Fibroblast of skin of left biceps (primary cell): ENCODE results near the gene ACOXL.
A peak's percentile ranks its signal among the peaks of the same experiment; 100 is the strongest.

ENCODE experiments used
- DNase-seq, 2 experiments: peaks; one replicate each; pipeline ENCODE4 v3.0.0-alpha.2; 2013; ENCODE audit warnings: low read depth in 2 of 2

Gene ACOXL

DNA sequence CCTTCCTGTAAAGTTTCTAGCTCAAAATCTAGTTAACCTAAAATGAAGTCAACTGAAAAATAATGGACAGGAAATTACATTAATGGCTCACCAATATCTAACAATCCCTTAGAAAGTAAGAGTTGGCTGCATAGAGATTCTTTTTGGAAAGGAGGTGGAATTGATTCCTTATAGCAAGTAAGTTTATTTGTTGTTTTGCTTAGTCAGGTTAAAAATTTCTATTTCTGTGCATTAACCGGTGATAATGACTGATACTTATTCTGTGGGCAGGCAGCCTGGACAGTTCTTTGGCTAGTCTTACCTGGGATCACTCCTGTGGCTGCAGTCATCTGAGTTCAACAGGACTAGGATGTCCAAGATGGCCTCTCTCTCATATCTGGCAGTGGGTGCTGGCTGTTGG lies 381.5 kb downstream of the ACOXL start:
- DNase-seq: no peak

DNA sequence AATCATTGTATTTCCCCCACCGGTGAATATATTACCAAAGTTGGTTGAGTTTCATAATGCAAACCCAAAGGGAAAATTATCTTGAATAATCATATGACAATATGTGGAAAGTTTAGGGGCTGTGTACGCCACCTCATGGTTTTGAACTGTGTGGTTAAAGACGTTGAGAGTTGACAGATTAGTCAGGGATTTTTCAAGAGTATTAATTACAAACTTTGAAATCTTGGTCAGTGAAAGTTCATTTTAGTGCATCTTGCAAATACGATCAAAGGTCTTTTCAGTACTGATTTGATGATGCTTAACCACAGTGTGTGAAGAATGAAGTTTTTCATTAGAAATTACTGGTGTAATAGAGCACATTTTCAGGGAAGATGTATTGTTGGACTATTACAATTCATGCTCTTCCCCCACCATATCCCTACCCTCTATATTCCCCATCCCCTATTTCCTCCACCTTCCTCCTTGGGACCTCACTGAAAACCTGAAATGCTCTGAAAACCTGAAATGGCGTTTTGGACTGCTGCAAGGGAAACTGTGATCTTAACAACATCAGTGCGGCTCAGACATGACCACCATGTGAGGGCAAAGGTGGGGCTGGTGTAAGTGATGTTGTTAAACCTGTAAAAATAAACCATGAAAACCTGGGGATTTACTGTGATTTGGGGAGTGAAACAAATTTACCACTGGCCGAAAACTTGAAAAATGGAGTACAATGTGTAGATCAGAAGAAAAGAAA lies 383.8 kb downstream of the ACOXL start:
- DNase-seq: no peak

DNA sequence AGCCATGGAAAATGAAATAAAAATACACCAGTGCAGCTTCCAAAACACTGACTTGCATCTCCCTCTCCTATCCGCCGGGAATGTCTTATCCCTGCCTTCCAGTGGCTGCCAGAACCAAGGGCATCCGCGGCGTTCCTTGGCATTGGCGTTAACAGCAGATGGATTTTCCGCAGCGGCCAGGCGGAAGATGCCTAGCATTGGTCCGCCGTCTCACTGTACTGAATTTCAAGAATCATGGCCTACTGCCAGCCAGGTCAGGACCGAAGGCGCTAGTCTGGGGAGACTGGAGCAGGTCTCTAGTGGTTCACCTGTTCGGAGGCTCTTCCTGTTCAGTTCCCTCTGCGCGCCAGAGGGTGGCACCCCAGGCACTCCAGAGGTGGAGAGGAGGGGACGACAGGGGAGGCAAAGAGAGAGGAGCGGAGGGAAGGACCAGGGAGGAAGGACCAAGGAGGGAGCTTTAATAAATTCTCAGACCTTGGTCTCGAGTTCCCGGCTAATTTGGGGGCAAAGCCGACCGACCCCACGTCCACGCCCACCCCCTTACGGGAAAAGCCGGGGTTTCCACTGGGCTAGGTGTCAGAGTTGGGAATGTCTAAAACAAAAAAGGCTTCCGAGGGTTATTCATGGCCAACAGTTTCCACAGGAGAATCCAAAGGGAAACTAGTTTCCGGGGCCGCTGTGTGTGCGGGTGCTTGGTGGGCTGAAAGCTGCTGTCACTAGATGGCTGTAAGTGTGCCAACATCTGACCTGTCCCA lies 384.6 kb downstream of the ACOXL start:
- DNase-seq: no peak

DNA sequence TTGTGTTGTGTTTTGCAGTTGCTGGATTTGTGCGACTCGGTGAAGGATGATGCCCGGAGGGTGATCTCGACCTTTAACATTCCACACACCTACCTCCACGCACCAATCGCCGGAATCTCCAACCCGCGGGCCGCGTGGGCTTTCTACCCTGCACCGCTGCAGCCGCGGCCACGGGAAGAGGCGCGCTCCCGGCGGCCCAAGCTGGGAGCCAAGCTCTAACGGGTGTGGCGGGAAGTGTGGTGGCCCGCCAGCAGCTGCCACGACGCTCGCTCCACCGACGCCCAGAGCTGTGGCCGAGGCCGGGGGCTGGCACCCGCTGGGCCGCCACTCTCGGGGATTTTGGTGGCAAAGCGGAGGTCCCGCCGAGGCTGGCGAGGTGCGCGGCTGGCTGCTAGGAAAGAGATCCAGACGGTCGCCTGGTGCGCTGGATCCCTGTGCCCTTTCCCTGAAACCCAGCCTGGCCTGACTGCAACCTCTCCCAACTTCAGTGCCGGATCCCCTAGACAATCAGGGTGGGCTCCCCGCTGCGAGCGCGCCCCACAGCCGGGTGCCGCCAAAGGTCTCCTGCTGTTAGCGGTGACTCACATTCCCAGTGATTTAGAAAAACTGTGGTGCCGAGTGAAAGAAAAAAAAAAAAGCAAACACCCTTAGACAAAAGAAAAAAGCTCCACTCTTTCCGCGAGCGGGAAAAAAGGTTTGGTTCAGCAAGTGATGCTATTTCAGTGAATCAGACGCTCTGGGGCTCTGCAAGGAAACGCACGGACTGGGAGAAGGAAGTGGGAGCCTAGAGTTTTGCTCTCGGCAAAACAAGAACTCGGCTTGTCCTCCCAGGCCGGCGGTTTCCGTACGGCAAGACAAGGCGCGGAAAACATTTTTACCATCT lies 385.5 kb downstream of the ACOXL start:
- DNase-seq: peak in 1 of 2 experiments; percentile 29

DNA sequence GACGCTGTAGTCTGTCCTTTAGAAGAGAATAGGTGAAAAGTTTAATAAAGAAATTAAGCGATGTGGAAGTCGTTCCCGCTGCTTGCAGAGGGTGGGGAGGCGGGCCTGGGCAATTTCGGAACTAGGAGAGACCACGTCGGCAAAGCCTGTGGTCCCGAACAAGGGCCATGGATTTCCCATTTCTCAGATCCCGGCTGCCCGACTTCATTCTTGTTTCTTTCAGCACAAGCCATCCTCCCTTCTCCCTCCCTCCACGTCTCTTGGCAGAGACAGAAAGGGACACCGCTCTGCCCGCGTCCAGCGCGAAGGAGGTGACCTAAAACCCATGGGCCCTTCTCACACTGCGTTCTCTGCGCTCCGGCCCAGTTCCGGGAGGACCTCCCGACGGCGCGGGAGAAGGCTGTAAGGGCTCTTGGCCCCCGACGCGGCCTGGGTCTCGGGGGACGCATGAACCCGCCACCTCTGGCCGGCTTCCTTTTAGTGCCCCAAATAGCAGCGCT lies 386.2 kb downstream of the ACOXL start:
- DNase-seq: no peak

DNA sequence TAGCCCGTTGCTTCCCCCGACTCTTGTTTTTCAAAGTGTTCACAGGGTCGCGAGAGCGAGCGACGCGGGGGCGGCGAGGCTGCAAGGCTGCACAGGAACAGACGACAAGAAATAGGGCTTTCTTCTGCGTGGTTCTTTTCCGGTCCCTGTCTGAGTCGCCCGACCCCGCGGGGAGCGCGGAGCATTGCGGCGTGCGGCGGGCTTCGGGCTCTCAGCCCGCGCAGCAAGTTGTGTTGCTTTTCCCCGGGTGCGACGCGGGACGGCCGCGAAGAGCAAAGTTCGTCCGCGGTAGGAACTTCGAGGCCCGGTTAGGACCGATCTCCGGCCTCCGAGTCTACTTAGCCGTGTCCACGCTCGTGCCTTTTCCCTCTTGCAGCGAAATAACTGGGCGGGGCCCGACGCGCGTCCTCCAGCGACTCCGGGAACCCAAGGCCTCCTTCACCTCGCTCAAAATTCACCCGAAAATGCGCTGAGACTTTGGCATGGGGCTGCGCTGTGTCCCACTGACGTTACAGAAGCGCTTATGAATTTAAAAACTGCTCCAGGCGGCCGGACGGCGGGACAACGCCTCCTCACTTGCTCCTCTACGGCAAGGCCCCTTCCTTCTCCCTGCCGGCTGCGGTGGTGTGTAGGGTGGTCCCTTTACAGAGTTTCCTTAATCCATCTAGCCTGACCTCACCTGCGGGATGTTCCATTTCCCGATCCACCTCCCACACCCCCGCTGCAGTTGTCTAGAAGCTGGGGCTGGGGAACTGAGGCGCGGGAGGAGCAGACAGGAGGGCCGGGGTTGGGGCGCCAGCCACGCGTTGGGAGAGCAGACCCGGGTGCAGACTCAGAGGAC lies 386.8 kb downstream of the ACOXL start:
- DNase-seq: no peak

DNA sequence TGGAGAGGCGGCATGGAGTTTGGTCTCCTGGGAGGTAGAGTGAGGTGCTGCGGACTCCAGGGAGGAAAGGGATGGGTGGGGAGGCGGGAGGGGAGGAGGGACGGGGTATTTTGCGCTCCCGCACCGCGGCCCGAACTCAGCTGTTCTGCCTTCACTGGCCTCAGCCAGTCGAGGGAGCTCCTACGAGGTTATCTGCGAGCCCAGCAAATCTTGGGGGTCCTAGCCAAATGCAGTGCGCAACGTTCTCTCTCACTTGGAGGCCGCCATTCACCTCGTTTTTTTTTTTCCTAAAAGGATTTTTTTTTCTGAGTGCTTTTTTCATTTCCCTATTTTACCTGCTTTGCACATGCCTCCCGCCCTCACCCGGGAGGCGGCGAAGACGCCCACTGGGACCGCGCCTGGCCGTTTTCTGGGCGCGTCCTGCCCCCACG lies 387.5 kb downstream of the ACOXL start:
- no peak for DNase-seq

DNA sequence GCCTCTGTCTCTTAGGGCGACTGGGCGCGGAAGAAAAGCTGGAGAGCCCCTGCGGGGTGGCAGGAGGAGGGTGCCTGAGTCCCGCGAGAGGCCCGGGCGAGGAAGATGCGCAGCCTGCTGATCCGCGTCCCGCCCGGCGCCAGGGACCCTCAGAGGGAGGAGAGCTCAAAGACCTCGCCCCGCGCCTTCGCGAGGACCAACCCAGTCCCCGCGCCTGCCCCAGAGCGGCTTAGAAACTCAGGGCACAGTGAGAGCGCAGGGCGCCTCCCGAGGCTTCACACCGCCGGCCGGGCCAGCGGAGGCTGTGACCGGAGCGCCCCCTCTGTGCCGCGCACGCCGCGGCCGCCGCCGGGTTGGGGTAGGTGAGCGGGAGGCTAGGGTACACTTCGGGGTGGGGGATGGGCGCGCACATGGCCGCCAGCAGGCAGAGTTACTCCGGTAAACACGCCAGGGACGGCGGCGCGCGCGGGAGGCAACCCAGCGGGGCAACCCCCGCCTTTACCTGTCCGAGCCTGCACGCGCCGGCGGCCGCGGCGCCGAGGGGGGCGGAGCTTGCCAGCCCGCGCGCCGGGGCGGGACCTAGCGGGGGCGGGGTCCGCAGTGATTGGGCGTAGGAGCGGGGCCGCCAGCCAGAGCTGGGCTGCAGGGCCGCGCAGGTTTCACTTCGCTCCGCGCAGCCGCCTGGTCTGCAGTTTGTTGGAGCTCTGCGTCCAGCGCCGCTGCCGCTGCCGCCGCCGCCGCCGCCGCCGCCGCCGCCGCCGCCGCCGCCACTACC lies 388.1 kb downstream of the ACOXL start, which contains the start of gene BCL2L11:
BCL2L11 (plus strand) TSS at position 662 of the 775 bp plus-strand sequence. CDS start 2,832 bp downstream, outside the sequence.
- peak; percentile 67 to 70 for DNase-seq

DNA sequence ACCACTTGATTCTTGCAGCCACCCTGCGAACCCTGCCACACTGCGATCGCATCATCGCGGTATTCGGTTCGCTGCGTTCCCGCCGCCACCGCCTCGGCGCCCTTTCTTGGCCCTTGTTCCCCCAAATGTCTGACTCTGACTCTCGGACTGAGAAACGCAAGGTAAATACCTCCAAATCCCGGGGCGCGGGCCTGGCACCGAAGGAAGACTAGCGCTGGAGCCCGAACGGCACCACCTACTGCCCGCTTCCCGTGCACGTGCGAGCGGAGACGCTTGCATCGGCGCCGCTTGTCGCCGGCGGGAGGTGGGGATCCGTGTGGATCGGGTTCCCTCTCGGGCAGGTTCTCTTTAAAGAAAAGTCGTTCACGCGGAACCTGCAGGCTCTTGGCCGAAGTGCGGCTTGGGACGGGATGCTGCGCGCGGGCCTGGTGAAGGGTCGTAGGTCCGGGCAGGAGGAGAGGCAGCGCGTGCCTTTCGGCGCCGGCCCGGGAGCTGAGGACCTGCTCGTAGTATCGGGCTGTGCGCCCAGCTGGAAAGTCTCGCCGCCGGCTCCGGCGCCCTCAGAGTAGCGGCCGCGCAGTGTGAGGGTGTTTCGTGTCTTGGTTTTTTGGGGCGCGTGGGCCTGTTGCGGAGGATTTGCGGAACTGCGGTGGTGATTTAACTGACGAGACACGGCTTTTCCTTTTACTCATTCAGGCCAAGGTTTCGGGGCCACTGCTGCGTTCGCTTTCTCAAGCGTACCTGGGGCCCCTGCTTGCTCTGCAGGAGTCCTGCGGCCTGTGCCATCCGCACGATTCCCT lies 388.9 kb downstream of the ACOXL start:
- DNase-seq: no peak

DNA sequence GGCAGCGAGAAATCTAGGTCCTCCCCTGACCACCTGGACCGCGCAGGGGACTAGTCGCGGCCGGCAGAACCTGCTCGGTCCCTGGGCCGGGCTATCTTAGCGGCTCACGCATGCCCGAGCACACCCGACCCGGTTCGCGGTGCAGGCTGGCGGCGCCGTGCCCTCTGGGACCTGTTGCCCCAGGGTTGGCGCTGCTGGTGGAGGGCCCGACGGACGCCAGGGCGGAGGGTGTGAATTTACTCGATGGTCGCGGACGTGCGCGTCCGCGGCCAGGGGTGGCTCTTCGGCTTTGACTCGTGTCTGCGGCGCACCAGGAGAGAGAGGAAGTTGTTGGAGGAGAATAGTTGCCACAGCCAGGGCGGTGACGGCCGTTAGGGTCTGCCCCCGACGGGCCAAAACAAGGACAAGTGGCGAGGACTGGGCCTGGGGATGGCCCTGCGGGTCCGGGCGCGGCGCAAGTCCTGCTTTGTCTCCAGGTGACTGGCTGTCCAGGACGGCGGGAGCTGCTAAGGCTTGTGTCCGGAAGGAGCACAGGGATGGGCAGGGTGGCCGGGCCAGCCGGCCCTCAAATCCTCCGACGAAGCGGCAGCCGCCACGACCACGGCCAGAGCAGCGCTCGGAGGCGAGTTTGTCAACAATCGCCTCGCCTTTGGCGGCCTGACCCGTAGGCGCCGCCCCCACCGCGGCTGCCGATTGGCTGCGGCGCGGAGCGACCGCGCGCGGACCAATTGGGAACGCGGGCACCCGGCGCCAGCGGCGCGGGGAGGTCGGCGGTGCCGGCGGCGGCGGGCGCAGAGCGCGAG lies 389.7 kb downstream of the ACOXL start:
- DNase-seq: peak; percentile 53 to 60

DNA sequence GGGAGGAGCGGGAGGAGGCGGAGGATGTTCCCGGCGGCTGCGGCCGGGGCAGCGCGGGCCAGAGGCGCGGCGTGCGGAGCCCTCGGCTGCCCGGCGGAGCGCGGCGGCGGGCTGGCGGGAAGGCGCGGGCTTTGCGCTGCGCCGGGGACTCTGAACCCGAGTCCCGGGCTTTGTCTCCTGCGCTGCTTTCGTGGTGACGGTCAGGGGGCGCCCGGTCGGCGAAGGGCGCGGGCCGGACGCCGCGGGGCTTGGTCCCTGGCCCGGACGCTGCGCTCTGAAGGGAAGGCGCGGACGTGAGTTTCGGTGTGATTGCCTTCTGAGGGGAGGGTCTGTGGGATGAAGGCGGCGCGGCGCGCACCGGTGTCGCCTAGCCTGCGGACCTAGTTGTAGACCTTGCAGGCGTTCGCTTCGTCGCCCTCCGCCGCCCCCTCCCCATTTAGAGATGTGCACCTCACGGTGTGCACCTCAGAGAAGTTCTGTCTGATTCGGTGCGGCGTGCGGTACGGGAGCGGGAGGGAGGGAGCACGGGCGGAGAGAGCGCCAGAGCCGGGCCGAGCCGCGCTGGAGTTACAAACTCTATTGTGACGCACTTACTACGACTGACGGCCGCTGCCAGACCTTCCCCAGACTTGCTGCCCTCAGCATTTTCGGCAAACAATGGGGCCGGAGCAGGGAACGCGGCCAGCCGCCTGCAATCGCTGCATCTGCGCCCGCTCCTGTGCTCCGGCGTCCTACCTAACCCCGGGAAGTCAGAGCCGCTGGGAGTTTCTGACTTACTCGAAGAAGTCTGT lies 390.5 kb downstream of the ACOXL start:
- peak in 1 of 2 experiments; percentile 38 for DNase-seq

DNA sequence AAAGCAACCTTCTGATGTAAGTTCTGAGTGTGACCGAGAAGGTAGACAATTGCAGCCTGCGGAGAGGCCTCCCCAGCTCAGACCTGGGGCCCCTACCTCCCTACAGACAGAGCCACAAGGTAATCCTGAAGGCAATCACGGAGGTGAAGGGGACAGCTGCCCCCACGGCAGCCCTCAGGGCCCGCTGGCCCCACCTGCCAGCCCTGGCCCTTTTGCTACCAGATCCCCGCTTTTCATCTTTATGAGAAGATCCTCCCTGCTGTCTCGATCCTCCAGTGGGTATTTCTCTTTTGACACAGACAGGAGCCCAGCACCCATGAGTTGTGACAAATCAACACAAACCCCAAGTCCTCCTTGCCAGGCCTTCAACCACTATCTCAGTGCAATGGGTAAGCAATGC lies 391.4 kb downstream of the ACOXL start:
- DNase-seq: no peak

DNA sequence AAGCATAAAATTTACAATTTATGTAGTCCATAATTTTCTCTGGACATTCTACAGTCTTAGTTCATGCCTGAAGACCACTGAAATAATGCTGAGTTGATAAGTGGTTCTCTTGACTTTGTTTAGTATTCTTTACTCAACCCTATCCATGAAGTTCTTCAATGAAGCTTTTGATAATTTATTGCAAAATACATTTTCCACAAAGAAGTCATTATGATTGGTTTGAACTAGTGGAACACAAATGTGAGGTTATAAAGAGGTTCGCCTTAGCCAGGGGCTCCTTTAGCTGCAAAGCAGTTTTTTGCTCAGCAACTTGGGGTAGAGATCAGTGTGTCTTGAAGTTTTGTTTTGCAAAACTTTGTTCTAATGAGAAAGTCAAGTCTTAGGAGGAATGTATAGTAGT lies 394.2 kb downstream of the ACOXL start:
- DNase-seq: no peak

DNA sequence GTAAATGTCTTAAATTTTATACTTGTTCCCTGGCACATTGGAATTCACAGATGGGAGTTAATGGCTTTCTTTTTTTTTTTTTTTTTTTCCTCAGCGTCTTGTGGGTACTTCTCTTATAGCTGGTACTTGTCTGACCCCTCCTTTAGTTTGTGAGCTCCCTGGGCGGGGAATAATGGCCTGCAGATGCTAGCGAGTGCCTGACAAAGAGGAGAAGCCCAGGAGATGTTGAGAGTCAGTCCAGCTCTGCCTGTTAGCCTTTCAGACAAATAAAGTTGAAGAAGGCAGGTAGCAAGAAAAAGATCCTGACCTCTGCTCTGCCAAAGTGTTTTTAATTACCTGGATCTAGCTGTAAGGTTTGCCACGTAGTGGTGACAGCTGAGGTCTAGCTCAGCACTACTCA lies 395.0 kb downstream of the ACOXL start:
- DNase-seq: no peak

DNA sequence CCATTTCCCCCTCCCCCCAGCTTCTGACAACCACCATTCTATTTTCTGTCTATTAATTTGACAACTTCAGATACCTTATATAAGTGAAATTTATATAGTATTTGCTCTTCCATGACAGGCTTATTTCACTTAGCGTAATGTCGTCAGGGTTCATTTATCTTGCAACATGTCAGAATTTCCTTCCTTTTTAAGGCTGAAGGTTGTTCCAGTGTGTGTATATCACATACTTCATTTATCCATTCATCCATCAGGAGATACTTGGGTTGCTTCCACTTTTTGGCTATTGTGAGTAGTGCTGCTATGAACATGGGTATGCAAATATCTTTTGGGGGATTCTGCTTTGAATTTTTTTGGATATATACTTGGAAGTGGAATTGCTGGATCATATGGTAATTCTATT lies 395.7 kb downstream of the ACOXL start:
- no peak for DNase-seq

DNA sequence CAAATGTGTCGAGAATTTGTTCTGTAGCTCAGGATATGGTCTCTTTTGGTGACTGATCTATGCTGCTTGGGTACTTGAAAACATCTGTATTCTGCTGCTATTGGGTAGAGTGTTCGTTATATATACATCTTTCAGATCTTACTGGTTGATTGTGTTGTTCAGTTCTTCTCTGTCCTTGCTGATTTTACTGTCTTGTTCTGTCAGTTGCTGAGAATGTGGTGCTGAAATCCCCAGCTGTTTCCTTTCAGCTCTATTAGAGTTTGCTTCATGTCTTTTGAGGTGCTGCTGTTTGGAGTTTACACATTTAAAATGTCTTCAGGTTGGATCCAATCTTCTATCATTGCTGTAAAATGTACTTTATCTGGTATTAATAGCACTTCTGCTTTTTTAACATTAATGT lies 401.2 kb downstream of the ACOXL start:
- DNase-seq: no peak

DNA sequence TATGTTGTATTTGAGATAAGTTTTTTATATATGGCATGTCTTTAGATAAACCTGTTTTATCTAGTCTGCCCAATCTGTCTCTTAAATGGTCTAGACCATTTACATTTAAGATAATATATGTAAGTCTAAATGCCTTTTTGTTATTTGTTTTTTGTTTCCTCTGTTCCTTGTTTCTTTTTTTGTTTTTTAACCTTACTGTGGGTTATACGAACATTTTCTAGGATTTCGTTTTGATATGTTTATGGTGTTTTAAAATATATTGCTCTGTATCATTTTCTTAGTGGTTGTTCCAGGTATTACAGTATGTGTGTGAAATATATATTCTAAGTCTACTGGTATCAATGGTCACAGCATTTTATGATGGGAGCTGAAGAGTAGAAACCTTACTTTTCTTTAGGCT lies 401.7 kb downstream of the ACOXL start:
- no peak for DNase-seq
